GM23248 (cell line): Measurements from ENCODE around the gene GLOD4. TPM values are rescaled to one million over a fixed set of nuclear protein-coding genes. Genes with fewer than 3 reads are reported as not detected.
A peak's percentile ranks its signal among the peaks of the same experiment; 100 is the strongest.

Source experiments
- DNase-seq: peaks from one replicate; pipeline ENCODE4 v3.0.0-alpha.2; 2015
- H2AFZ ChIP-seq: fragments of 200-600 bp; sonication (generic); 2 replicates; pipeline ENCODE4 v1.6.1; 2016; ENCODE audit warnings: antibody characterized with exemption
- H3F3A ChIP-seq: fragments of 200-600 bp; sonication (generic); 2 replicates; pipeline ENCODE4 v1.6.1; 2016; ENCODE audit warnings: mild to moderate bottlenecking, antibody characterized with exemption, mixed run types; ENCODE audit not compliant: insufficient read depth
- H3K27ac ChIP-seq: fragments of 200-600 bp; sonication (generic); 2 replicates; pipeline ENCODE4 v1.5.1; 2016; ENCODE audit warnings: mild to moderate bottlenecking
- H3K27me3 ChIP-seq: fragments of 200-600 bp; sonication (generic); replicated peaks from 2 replicates; pipeline ENCODE4 v1.6.1; 2016; ENCODE audit warnings: mild to moderate bottlenecking; ENCODE audit not compliant: insufficient read depth
- H3K36me3 ChIP-seq: fragments of 200-600 bp; sonication (generic); 2 replicates; pipeline ENCODE4 v1.6.1; 2016; ENCODE audit warnings: low read depth, mild to moderate bottlenecking
- H3K4me1 ChIP-seq: fragments of 200-600 bp; sonication (generic); 2 replicates; pipeline ENCODE4 v1.6.1; 2016; ENCODE audit warnings: mild to moderate bottlenecking; ENCODE audit not compliant: insufficient read depth
- H3K4me2 ChIP-seq: fragments of 200-600 bp; sonication (generic); one replicate; pipeline ENCODE4 v1.6.1; 2016; ENCODE audit warnings: mild to moderate bottlenecking; ENCODE audit not compliant: unreplicated experiment
- H3K4me3 ChIP-seq: fragments of 200-600 bp; sonication (generic); 2 replicates; pipeline ENCODE4 v1.5.1; 2016; ENCODE audit warnings: mild to moderate bottlenecking
- H3K79me2 ChIP-seq: fragments of 200-600 bp; sonication (generic); 2 replicates; pipeline ENCODE4 v1.6.1; 2016; ENCODE audit warnings: mild to moderate bottlenecking; ENCODE audit not compliant: insufficient read depth
- H3K9ac ChIP-seq: fragments of 200-600 bp; sonication (generic); 2 replicates; pipeline ENCODE4 v1.6.1; 2016; ENCODE audit warnings: mild to moderate bottlenecking
- H3K9me2 ChIP-seq: fragments of 200-600 bp; sonication (generic); 2 replicates; pipeline ENCODE4 v1.6.1; 2016; ENCODE audit warnings: mixed run types, mild to moderate bottlenecking, moderate library complexity; ENCODE audit not compliant: insufficient read depth
- H3K9me3 ChIP-seq: fragments of 200-600 bp; sonication (generic); one replicate; pipeline ENCODE4 v1.6.1; 2017; ENCODE audit warnings: low read depth
- H4K20me1 ChIP-seq: fragments of 200-600 bp; sonication (generic); 2 replicates; pipeline ENCODE4 v1.6.0; 2016; ENCODE audit not compliant: insufficient read depth
- EZH2 ChIP-seq: fragments of 200-600 bp; sonication (generic); IDR thresholded peaks from 2 replicates; pipeline ENCODE4 v1.6.1; 2018; ENCODE audit warnings: antibody characterized with exemption, mild to moderate bottlenecking; ENCODE audit not compliant: insufficient read depth, poor library complexity, severe bottlenecking
- EZH2phosphoT487 ChIP-seq: fragments of 200-600 bp; sonication (generic); IDR thresholded peaks from 2 replicates; pipeline ENCODE4 v1.6.1; 2018; ENCODE audit warnings: antibody characterized with exemption, moderate library complexity, mild to moderate bottlenecking, low read depth; ENCODE audit not compliant: insufficient read depth
- WGBS, 2 experiments: methylation state at CpG; one replicate each; pipeline ENCODE4 v1.1.6; 2015 to 2017; ENCODE audit warnings: low lambda C conversion rate in 2 of 2, low coverage in 1 of 2; ENCODE audit errors: missing lambda C conversion rate in 2 of 2; 5-methylcytosine and 5-hydroxymethylcytosine counted together
- in situ Hi-C: fragments of 300-500 bp; cut with MboI; formaldehyde crosslinking; loops from 2 replicates; pipeline ENCODE4 v1.15.0; 2020
- polyA plus RNA-seq: library from polyadenylated mRNA; unstranded; fragments of >200 nt; fragmentation: Nextera tagmentation; extraction: Ambion mirVana; gene quantifications from 2 replicates; pipeline ENCODE4 v1.2.1, GENCODE V29; 2016
- total RNA-seq: library from RNA; depleted of rRNA; stranded (reverse); fragments of >200 nt; shearing (Covaris generic); gene quantifications from 2 replicates; pipeline ENCODE4 v1.2.3, GENCODE V29; 2014

The GLOD4 gene
- total and polyA plus RNA-seq, 2 experiments from 2014 or later, result 67.7 to 76.3 TPM

GRCh38 chr17:828761-829160 is 46.7 kb upstream of the GLOD4 start:
- no peak overlapping the region for H3K9ac ChIP-seq
- peaks cover 41% of the 10 kb centered on the region; the same call in 1 of the 2 replicates for H3K79me2 ChIP-seq
- in situ Hi-C loops, result no loop called here
- no peaks in the 10 kb centered on the region for H3F3A ChIP-seq
- H3K4me3 ChIP-seq, result no peak overlapping the region
- H3K4me2 ChIP-seq, result no peak overlapping the region
- H4K20me1 ChIP-seq, result no peaks in the 10 kb centered on the region
- no peaks in the 10 kb centered on the region for H3K36me3 ChIP-seq
- H3K27ac ChIP-seq, result no peak overlapping the region
- no peaks in the 10 kb centered on the region for H3K4me1 ChIP-seq
- H3K9me2 ChIP-seq, result no peaks in the 10 kb centered on the region
- no peak for TF ChIP-seq EZH2
- TF ChIP-seq EZH2phosphoT487, result no peak
- no peaks in the 10 kb centered on the region for H3K27me3 ChIP-seq
- no peaks in the 10 kb centered on the region for H3K9me3 ChIP-seq
- no peak overlapping the region for H2AFZ ChIP-seq
- peak; percentile 44 for DNase-seq
- WGBS, 2 experiments, result 49 to 65% methylated on average over 5 of the region's 5 CpGs

GRCh38 chr17:826778-827177 is 44.7 kb upstream of the GLOD4 start:
- no peak overlapping the region for H3K9ac ChIP-seq

GRCh38 chr17:825216-825615 is 43.1 kb upstream of the GLOD4 start:
- H3K9ac ChIP-seq, result no peak overlapping the region
- DNase-seq, result no peak
- no peak overlapping the region for H2AFZ ChIP-seq
- no peak overlapping the region for H3K4me3 ChIP-seq
- H3K27ac ChIP-seq, result no peak overlapping the region
- no peaks in the 10 kb centered on the region for H3F3A ChIP-seq
- no peaks in the 10 kb centered on the region for H3K9me3 ChIP-seq
- TF ChIP-seq EZH2phosphoT487 (no peak), EZH2 (no peak)
- WGBS, 2 experiments, result 86 to 90% methylated on average over 17 of the region's 17 CpGs
- H3K9me2 ChIP-seq, result no peaks in the 10 kb centered on the region
- H3K79me2 ChIP-seq, result peaks cover 18% of the 10 kb centered on the region; the same call in 1 of the 2 replicates
- in situ Hi-C loops, result no loop called here
- no peak overlapping the region for H3K4me2 ChIP-seq
- H3K4me1 ChIP-seq, result no peaks in the 10 kb centered on the region
- no peaks in the 10 kb centered on the region for H3K27me3 ChIP-seq
- no peaks in the 10 kb centered on the region for H4K20me1 ChIP-seq
- no peaks in the 10 kb centered on the region for H3K36me3 ChIP-seq

More at GRCh38 chr17:826778-827177, 44.7 kb upstream of the GLOD4 start:
- no peak for TF ChIP-seq EZH2
- Histone ChIP-seq H2AFZ (no peak overlapping the region), H3F3A (no peaks in the 10 kb centered on the region), H3K4me1 (no peaks in the 10 kb centered on the region), H3K4me2 (no peak overlapping the region), H3K27ac (no peak overlapping the region), H3K79me2 (peaks cover 26% of the 10 kb centered on the region; the same call in 1 of the 2 replicates), H3K9me2 (no peaks in the 10 kb centered on the region), H4K20me1 (no peaks in the 10 kb centered on the region), H3K4me3 (no peak overlapping the region), H3K36me3 (no peaks in the 10 kb centered on the region), H3K27me3 (no peaks in the 10 kb centered on the region), H3K9me3 (no peaks in the 10 kb centered on the region)
- DNase-seq, result no peak
- WGBS, 2 experiments, result 96 to 99% methylated on average over 21 of the region's 21 CpGs
- in situ Hi-C loops, result no loop called here

DNA sequence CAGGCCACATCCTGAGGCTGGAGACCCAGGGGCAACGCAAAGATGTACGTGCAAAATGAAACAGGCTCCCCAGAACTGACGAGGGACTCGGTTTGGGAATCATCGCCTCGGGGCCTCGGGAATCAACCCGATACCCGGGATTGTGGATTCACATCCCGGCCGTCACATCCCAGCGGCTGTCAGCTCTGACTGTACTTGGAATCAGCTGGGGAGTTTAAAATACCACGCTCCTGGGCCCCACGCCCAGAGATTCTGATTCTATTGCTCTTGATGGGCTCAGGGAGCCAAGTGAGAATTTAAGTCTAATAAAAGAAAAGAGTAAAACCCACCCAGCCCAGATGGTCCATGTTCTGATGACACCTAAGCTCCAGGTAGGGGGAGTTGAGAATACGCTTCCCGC is 42.3 kb upstream of the GLOD4 start:
- no peak overlapping the region for H2AFZ ChIP-seq
- no peaks in the 10 kb centered on the region for H3K9me2 ChIP-seq
- H3K36me3 ChIP-seq, result no peaks in the 10 kb centered on the region
- no peaks in the 10 kb centered on the region for H3K4me1 ChIP-seq
- H4K20me1 ChIP-seq, result no peaks in the 10 kb centered on the region
- no peak overlapping the region for H3K4me2 ChIP-seq
- no peaks in the 10 kb centered on the region for H3K27me3 ChIP-seq
- no peaks in the 10 kb centered on the region for H3K9me3 ChIP-seq
- H3F3A ChIP-seq, result no peaks in the 10 kb centered on the region
- no peak overlapping the region for H3K4me3 ChIP-seq
- 91 to 94% methylated on average over 16 of the region's 16 CpGs for WGBS, 2 experiments
- H3K79me2 ChIP-seq, result peaks cover 14% of the 10 kb centered on the region; the same call in 1 of the 2 replicates
- TF ChIP-seq EZH2 (no peak), EZH2phosphoT487 (no peak)
- in situ Hi-C loops, result no loop called here
- H3K9ac ChIP-seq, result no peak overlapping the region
- H3K27ac ChIP-seq, result no peak overlapping the region
- DNase-seq, result no peak

DNA sequence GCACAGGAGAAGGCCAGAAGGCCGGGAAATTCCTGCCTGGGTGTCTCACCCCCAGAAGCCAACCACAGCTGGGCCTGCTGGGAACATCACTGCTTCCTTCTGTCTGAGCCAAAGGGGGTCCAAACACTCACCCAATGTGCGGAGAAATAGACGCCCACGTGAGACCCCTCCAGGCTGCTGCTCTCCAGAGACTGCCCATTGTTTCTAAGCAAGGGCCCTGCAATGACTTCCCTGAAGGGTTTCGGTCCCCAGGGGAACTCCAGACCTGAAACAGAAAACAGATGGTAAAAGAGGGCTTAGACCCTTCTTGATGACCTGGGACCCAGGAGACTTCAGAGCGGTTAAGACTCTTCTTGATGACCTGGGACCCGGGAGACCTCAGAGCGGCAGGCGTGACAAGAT is 41.4 kb upstream of the GLOD4 start:
- Histone ChIP-seq H3K4me3 (no peak overlapping the region), H3K9me2 (no peaks in the 10 kb centered on the region), H3K27ac (no peak overlapping the region), H3K27me3 (no peaks in the 10 kb centered on the region), H3K4me1 (no peaks in the 10 kb centered on the region), H3K79me2 (peaks cover 14% of the 10 kb centered on the region; the same call in 1 of the 2 replicates), H3K9ac (no peak overlapping the region), H3F3A (no peaks in the 10 kb centered on the region), H4K20me1 (no peaks in the 10 kb centered on the region), H3K9me3 (no peaks in the 10 kb centered on the region), H3K4me2 (no peak overlapping the region), H2AFZ (no peak overlapping the region), H3K36me3 (no peaks in the 10 kb centered on the region)
- in situ Hi-C loops, result no loop called here
- no peak for DNase-seq
- WGBS, 2 experiments, result 89 to 92% methylated on average over 9 of the region's 9 CpGs
- no peak for TF ChIP-seq EZH2
- no peak for TF ChIP-seq EZH2phosphoT487
